Dorsolateral prefrontal cortex (tissue), 118 donors: ENCODE measurements around the gene LY6G6C. TPM values are rescaled to one million over a fixed set of nuclear protein-coding genes. Genes with fewer than 3 reads are reported as not detected.

Experiments
- microRNA-seq, 43 experiments: library from miRNA; unstranded; fragments of <30 nt; microRNA quantifications; one replicate each; pipeline ENCODE4 v1.2.0, GENCODE V29; 2022
- total RNA-seq, 120 experiments: library from RNA; stranded (reverse); gene quantifications; one replicate each; pipeline versions ENCODE4 v1.2.3 to v1.2.4, GENCODE V29; 2022

The LY6G6C gene
- total RNA-seq, 120 experiments from 2014 or later, result 0.42 to 1.3 (median 0.57) TPM; not detected in 109

Small RNA genes lying within 50 kb of the gene (microRNA-seq; reads per million reads assigned to microRNA genes)
- 0.70 to 10.0 (median 3.9) reads per million in 43 experiments for gene MIR4646

Other genes starting within 250 kb of the LY6G6C start
- gene MICB, start 223.6 kb downstream of the LY6G6C start, total RNA-seq, result 1 to 10 TPM in 84 of 120 experiments, under 1 TPM in 34, not detected in 2; 0.20 to 5.9 (median 1.4) TPM
- not detected for gene MCCD1, start 192.8 kb downstream of the LY6G6C start, total RNA-seq
- gene DDX39B, start 179.7 kb downstream of the LY6G6C start, total RNA-seq, result 100 to 1,000 TPM; 154 to 265 (median 191) TPM
- 100 to 1,000 TPM in 118 of 120 experiments, 10 to 100 TPM in 2; 80.0 to 352 (median 250) TPM for gene ATP6V1G2, start 175.1 kb downstream of the LY6G6C start, total RNA-seq
- gene NFKBIL1, start 174.1 kb downstream of the LY6G6C start, total RNA-seq, result 10 to 100 TPM; 13.8 to 27.3 (median 20.1) TPM
- 1 to 10 TPM in 4 of 120 experiments, under 1 TPM in 44, not detected in 72; 0.30 to 1.9 (median 0.53) TPM for gene LTA, start 149.5 kb downstream of the LY6G6C start, total RNA-seq
- gene TNF, start 146.2 kb downstream of the LY6G6C start, total RNA-seq, result 1 to 10 TPM in 5 of 120 experiments, under 1 TPM in 34, not detected in 81; 0.23 to 1.3 (median 0.41) TPM
- gene LTB, start 139.3 kb downstream of the LY6G6C start, total RNA-seq, result 1 to 10 TPM in 33 of 120 experiments, under 1 TPM in 37, not detected in 50; 0.36 to 2.6 (median 0.98) TPM
- 10 to 100 TPM in 51 of 120 experiments, 1 to 10 TPM in 69; 2.0 to 32.2 (median 9.3) TPM for gene LST1, start 135.5 kb downstream of the LY6G6C start, total RNA-seq
- gene NCR3, start 128.7 kb downstream of the LY6G6C start, total RNA-seq, result 1 to 10 TPM in 4 of 120 experiments, under 1 TPM in 3, not detected in 113; 0.69 to 1.9 (median 1.1) TPM
- gene AIF1, start 106.5 kb downstream of the LY6G6C start, total RNA-seq, result 10 to 100 TPM in 90 of 120 experiments, 1 to 10 TPM in 30; 1.8 to 89.3 (median 13.8) TPM
- gene PRRC2A, start 101.0 kb downstream of the LY6G6C start, total RNA-seq, result 100 to 1,000 TPM; 158 to 273 (median 188) TPM
- gene BAG6, start 69.1 kb downstream of the LY6G6C start, total RNA-seq, result 100 to 1,000 TPM; 144 to 262 (median 206) TPM
- gene APOM, start 65.9 kb downstream of the LY6G6C start, total RNA-seq, result 1 to 10 TPM in 90 of 120 experiments, under 1 TPM in 22, not detected in 8; 0.56 to 5.0 (median 1.7) TPM
- 10 to 100 TPM; 10.7 to 19.7 (median 13.8) TPM for gene C6orf47, start 61.0 kb downstream of the LY6G6C start, total RNA-seq
- 10 to 100 TPM; 10.3 to 24.2 (median 15.8) TPM for gene GPANK1, start 56.7 kb downstream of the LY6G6C start, total RNA-seq
- gene CSNK2B, start 55.7 kb downstream of the LY6G6C start, total RNA-seq, result 100 to 1,000 TPM in 112 of 120 experiments, 10 to 100 TPM in 8; 85.2 to 151 (median 118) TPM
- 10 to 100 TPM in 107 of 120 experiments, 1 to 10 TPM in 13; 6.4 to 36.1 (median 14.8) TPM for gene LY6G5B, start 51.8 kb downstream of the LY6G6C start, total RNA-seq
- gene LY6G5C, start 40.7 kb downstream of the LY6G6C start, total RNA-seq, result 10 to 100 TPM in 12 of 120 experiments, 1 to 10 TPM in 108; 1.3 to 14.3 (median 6.4) TPM
- 10 to 100 TPM; 43.5 to 81.1 (median 56.8) TPM for gene ABHD16A, start 18.4 kb downstream of the LY6G6C start, total RNA-seq
- gene LY6G6F, start 14.9 kb downstream of the LY6G6C start, total RNA-seq, result not detected
- gene LY6G6D, start 6.4 kb downstream of the LY6G6C start, total RNA-seq, result 1 to 10 TPM in 3 of 120 experiments, not detected in 117; 1.6 to 2.9 (median 1.7) TPM
- 1 to 10 TPM in 1 of 120 experiments, under 1 TPM in 37, not detected in 82; 0.19 to 1.1 (median 0.37) TPM for gene MPIG6B, start 1.6 kb upstream of the LY6G6C start, total RNA-seq
- 10 to 100 TPM; 14.5 to 68.4 (median 29.2) TPM for gene DDAH2, start 7.6 kb upstream of the LY6G6C start, total RNA-seq
- gene CLIC1, start 14.8 kb upstream of the LY6G6C start, total RNA-seq, result 10 to 100 TPM in 119 of 120 experiments, 1 to 10 TPM in 1; 6.1 to 85.5 (median 25.3) TPM
- 10 to 100 TPM in 56 of 120 experiments, 1 to 10 TPM in 63, under 1 TPM in 1; 0.83 to 23.4 (median 9.7) TPM for gene MSH5, start 18.3 kb upstream of the LY6G6C start, total RNA-seq
- gene SAPCD1, start 40.9 kb upstream of the LY6G6C start, total RNA-seq, result 1 to 10 TPM in 92 of 120 experiments, under 1 TPM in 10, not detected in 18; 0.54 to 7.7 (median 1.9) TPM
- 10 to 100 TPM in 116 of 120 experiments, 1 to 10 TPM in 4; 5.9 to 42.6 (median 21.4) TPM for gene VWA7, start 55.6 kb upstream of the LY6G6C start, total RNA-seq
- gene VARS1, start 74.0 kb upstream of the LY6G6C start, total RNA-seq, result 10 to 100 TPM; 36.7 to 78.7 (median 56.4) TPM
- 10 to 100 TPM; 14.4 to 37.9 (median 25.8) TPM for gene LSM2, start 85.2 kb upstream of the LY6G6C start, total RNA-seq
- gene HSPA1L, start 93.5 kb upstream of the LY6G6C start, total RNA-seq, result 10 to 100 TPM in 3 of 120 experiments, 1 to 10 TPM in 117; 3.0 to 12.0 (median 5.5) TPM
- 1,000 to 10,000 TPM in 12 of 120 experiments, 100 to 1,000 TPM in 96, 10 to 100 TPM in 12; 73.4 to 4,082 (median 220) TPM for gene HSPA1A, start 93.8 kb upstream of the LY6G6C start, total RNA-seq
- 1,000 to 10,000 TPM in 12 of 120 experiments, 100 to 1,000 TPM in 108; 119 to 3,588 (median 260) TPM for gene HSPA1B, start 106.0 kb upstream of the LY6G6C start, total RNA-seq
- 10 to 100 TPM; 16.0 to 38.4 (median 27.6) TPM for gene NEU1, start 141.1 kb upstream of the LY6G6C start, total RNA-seq
- 1 to 10 TPM in 1 of 120 experiments, under 1 TPM in 4, not detected in 115; 0.18 to 1.7 (median 0.26) TPM for gene SLC44A4, start 157.3 kb upstream of the LY6G6C start, total RNA-seq
- gene EHMT2, start 176.0 kb upstream of the LY6G6C start, total RNA-seq, result 100 to 1,000 TPM in 8 of 120 experiments, 10 to 100 TPM in 112; 63.4 to 111 (median 85.5) TPM
- gene ZBTB12, start 180.3 kb upstream of the LY6G6C start, total RNA-seq, result 10 to 100 TPM in 15 of 120 experiments, 1 to 10 TPM in 105; 3.7 to 13.7 (median 7.6) TPM
- 10 to 100 TPM in 19 of 120 experiments, 1 to 10 TPM in 101; 3.0 to 17.0 (median 6.9) TPM for gene C2, start 206.0 kb upstream of the LY6G6C start, total RNA-seq
- gene CFB, start 224.3 kb upstream of the LY6G6C start, total RNA-seq, result 10 to 100 TPM in 66 of 120 experiments, 1 to 10 TPM in 54; 3.8 to 32.2 (median 10.6) TPM
- 10 to 100 TPM; 28.5 to 67.8 (median 43.3) TPM for gene NELFE, start 237.2 kb upstream of the LY6G6C start, total RNA-seq
- 100 to 1,000 TPM in 4 of 120 experiments, 10 to 100 TPM in 116; 48.6 to 115 (median 68.4) TPM for gene SKIC2, start 237.4 kb upstream of the LY6G6C start, total RNA-seq